Testis (tissue), 3 donors: ENCODE results near the gene CENPQ. TPM values are rescaled to one million over a fixed set of nuclear protein-coding genes. Genes with fewer than 3 reads are reported as not detected.

ENCODE experiments used
- DNase-seq: peaks from one replicate; pipeline ENCODE4 v3.0.0-alpha.2; 2019
- H3K27ac ChIP-seq, 2 donors: fragments of 200-600 bp; sonication (generic); one replicate each; pipeline ENCODE4 v1.5.1; 2019
- H3K27me3 ChIP-seq: fragments of 200-600 bp; sonication (generic); one replicate; pipeline ENCODE4 v1.5.1; 2019
- H3K36me3 ChIP-seq: fragments of 200-600 bp; sonication (generic); one replicate; pipeline ENCODE4 v1.5.1; 2017; ENCODE audit warnings: low read depth; ENCODE audit errors: missing control alignments
- H3K4me1 ChIP-seq: fragments of 200-600 bp; sonication (generic); one replicate; pipeline ENCODE4 v1.5.1; 2019
- H3K4me3 ChIP-seq, 2 donors: fragments of 200-600 bp; sonication (generic); one replicate each; pipeline ENCODE4 v1.5.1; 2017 to 2019
- H3K9me3 ChIP-seq: fragments of 200-600 bp; sonication (generic); one replicate; pipeline ENCODE4 v1.5.1; 2017
- CTCF ChIP-seq, 3 experiments: fragments of 450-650 bp in 2 of 3; fragments of 200-600 bp in 1 of 3; sonication (generic) in 1 of 3; IDR thresholded peaks; one replicate each; pipeline ENCODE4 v1.5.1; 2016 to 2019; ENCODE audit warnings: antibody characterized with exemption in 3 of 3, mild to moderate bottlenecking in 2 of 3, moderate library complexity in 1 of 3
- POLR2A ChIP-seq: fragments of 450-650 bp; IDR thresholded peaks from one replicate; pipeline ENCODE4 v1.6.1; 2017; ENCODE audit warnings: antibody characterized with exemption, mild to moderate bottlenecking, moderate library complexity
- WGBS, 2 donors: methylation state at CpG; one replicate each; pipeline ENCODE4 v1.1.5; 2018; 5-methylcytosine and 5-hydroxymethylcytosine counted together
- intact Hi-C: fragments of 100-400 bp; cut with DNase I; formaldehyde crosslinking; loops from one replicate; pipeline ENCODE4 v1.15.1; 2023; ENCODE audit warnings: low total_unique reads
- polyA plus RNA-seq: library from polyadenylated mRNA; stranded (reverse); fragments of 350-450 nt; fragmentation: Illumina TruSeq; extraction: RNeasy Lipid Tissue Mini Kit (QIAGEN cat#74804); gene quantifications from one replicate; pipeline ENCODE4 v1.2.3, GENCODE V29; 2014; ENCODE audit warnings: low read depth, low replicate concordance; ENCODE audit not compliant: insufficient read depth
- total RNA-seq, 2 donors: library from RNA; depleted of rRNA; stranded (reverse); fragments of >200 nt; gene quantifications; one replicate each; pipeline ENCODE4 v1.2.3, GENCODE V29; 2016

CENPQ gene
- total and polyA plus RNA-seq, 3 donors from 2014 or later, result 2.8 to 7.6 (median 3.8) TPM

DNA sequence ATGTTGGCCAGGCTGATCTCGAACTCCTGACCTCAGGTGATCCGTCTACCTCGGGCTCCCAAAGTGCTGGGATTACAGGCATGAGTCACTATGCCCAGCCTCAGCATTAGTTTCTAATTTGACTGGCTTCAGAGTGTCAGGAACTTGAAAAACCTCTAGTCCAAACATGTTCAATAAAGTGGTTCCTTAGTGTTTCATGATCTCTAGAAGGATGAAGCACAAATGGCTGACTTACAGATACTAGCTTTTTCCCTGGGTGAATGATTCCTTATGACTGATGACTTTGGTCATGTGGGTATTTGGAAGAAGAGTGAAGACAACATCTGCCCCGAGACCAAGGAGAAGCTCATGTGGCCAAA lies 53.0 kb downstream of the CENPQ start:
- intact Hi-C loops, result no loop called here
- H3K4me3 ChIP-seq, result no peak overlapping the region
- TF ChIP-seq CTCF (IDR thresholded peaks at IDR 0.05) (no peak), POLR2A (no peak)
- H3K9me3 ChIP-seq, result no peaks in the 10 kb centered on the region
- no peaks in the 10 kb centered on the region for H3K4me1 ChIP-seq
- 93 to 94% methylated on average over 4 of the region's 4 CpGs for WGBS, 2 donors
- H3K36me3 ChIP-seq, result no peaks in the 10 kb centered on the region
- DNase-seq, result no peak
- no peaks in the 10 kb centered on the region for H3K27me3 ChIP-seq
- no peak overlapping the region for H3K27ac ChIP-seq

GRCh38 chr6:49517919-49518318 lies 54.7 kb downstream of the CENPQ start:
- H3K36me3 ChIP-seq, result no peaks in the 10 kb centered on the region
- no peaks in the 10 kb centered on the region for H3K4me1 ChIP-seq
- WGBS, 2 donors, result 87 to 90% methylated on average over 2 of the region's 2 CpGs
- H3K9me3 ChIP-seq, result no peaks in the 10 kb centered on the region
- no peak for DNase-seq
- TF ChIP-seq CTCF (IDR thresholded peaks at IDR 0.05) (no peak), POLR2A (no peak)
- H3K4me3 ChIP-seq, result no peak overlapping the region
- no peak overlapping the region for H3K27ac ChIP-seq
- H3K27me3 ChIP-seq, result no peaks in the 10 kb centered on the region
- intact Hi-C loops, result no loop called here

GRCh38 chr6:49519660-49520059 lies 56.5 kb downstream of the CENPQ start:
- Histone ChIP-seq H3K9me3 (no peaks in the 10 kb centered on the region), H3K27ac (no peak overlapping the region), H3K36me3 (no peaks in the 10 kb centered on the region), H3K4me3 (no peak overlapping the region), H3K4me1 (no peaks in the 10 kb centered on the region), H3K27me3 (no peaks in the 10 kb centered on the region)
- no peak for TF ChIP-seq CTCF (IDR thresholded peaks at IDR 0.05)
- no peak for TF ChIP-seq POLR2A
- WGBS, 2 donors, result 81% methylated on average over 1 of the region's 1 CpG
- intact Hi-C loops, result no loop called here
- DNase-seq, result no peak

DNA sequence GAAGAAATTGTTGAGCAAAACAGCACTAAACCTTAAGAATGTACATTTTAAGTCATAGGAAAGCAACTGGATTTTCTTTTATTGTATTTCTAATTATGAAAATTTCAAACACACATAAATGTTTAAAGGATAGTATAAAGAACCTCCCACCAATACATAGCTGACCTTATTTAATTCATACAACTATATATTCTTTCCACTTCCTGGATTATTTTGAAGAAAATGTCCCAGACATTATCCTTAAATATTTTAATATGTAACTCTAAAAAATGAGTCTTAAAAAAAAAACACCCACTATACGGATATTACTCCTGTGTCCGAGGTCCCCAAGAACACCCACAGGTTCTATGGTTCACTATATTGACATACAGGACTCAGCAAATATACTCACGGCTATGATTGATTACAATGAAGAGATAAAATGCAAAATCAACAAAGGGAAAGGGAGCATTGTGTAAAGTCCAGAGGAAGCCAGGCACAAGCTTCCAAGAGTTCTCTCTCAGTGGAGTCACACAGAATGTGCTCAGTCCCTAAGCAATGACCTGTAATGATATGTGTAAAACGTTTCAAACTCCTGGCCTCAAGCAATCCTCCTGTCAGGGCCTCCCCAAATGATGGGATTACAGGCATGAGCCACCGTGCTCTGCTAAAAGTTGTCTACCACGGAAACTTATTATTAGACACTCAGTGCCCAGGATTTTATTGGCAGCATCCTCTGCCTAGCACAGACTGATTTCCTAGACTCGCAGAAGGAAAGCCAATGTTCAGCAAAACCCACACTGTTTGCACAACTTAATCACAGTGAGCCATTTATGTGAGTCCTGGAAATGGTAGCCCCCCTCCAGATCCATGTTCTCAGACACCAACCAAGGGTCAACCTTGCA lies 59.8 kb downstream of the CENPQ start:
- Histone ChIP-seq H3K27ac (no peak overlapping the region), H3K27me3 (no peaks in the 10 kb centered on the region), H3K4me3 (no peak overlapping the region), H3K9me3 (no peaks in the 10 kb centered on the region), H3K4me1 (no peaks in the 10 kb centered on the region), H3K36me3 (no peaks in the 10 kb centered on the region)
- DNase-seq, result no peak
- 78 to 81% methylated on average over 7 of the region's 7 CpGs for WGBS, 2 donors
- TF ChIP-seq POLR2A, result no peak
- no peak for TF ChIP-seq CTCF (IDR thresholded peaks at IDR 0.05)
- intact Hi-C loops, result no loop called here

DNA sequence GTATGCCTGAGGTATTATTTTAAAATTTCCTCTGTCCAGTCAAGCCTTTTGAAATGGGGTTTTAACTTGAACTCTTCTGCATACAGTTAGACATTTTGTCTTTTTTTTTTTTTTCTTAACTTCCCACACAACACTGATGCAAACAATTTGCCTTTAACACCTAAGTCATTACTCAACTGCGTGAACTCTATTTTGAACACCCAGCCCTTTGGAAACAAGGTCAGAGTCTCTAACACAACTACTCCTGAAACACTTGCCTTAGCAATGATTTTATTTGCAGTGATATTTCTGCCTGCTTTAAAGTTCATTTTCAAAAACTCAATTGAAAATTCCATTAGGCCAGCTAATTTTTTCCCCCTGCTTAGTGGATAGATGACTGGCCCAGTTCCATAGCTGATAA lies 60.7 kb downstream of the CENPQ start:
- Histone ChIP-seq H3K36me3 (no peaks in the 10 kb centered on the region), H3K4me1 (no peaks in the 10 kb centered on the region), H3K4me3 (no peak overlapping the region), H3K27me3 (no peaks in the 10 kb centered on the region), H3K9me3 (no peaks in the 10 kb centered on the region), H3K27ac (no peak overlapping the region)
- DNase-seq, result no peak
- WGBS, 2 donors, result 83 to 86% methylated on average over 1 of the region's 1 CpG
- no peak for TF ChIP-seq POLR2A
- no peak for TF ChIP-seq CTCF (IDR thresholded peaks at IDR 0.05)
- intact Hi-C loops, result no loop called here
